GM18867 (cell line): Measurements from ENCODE around the gene EXOC3L1.
A peak's percentile ranks its signal among the peaks of the same experiment; 100 is the strongest.

Experiments used
- ATAC-seq: cut with Tn5 transposase; IDR thresholded peaks from one replicate; pipeline ENCODE4 v1.9.1; 2021; ENCODE audit warnings: mild to moderate bottlenecking, moderate library complexity; ENCODE audit not compliant: unreplicated experiment

The EXOC3L1 gene

DNA sequence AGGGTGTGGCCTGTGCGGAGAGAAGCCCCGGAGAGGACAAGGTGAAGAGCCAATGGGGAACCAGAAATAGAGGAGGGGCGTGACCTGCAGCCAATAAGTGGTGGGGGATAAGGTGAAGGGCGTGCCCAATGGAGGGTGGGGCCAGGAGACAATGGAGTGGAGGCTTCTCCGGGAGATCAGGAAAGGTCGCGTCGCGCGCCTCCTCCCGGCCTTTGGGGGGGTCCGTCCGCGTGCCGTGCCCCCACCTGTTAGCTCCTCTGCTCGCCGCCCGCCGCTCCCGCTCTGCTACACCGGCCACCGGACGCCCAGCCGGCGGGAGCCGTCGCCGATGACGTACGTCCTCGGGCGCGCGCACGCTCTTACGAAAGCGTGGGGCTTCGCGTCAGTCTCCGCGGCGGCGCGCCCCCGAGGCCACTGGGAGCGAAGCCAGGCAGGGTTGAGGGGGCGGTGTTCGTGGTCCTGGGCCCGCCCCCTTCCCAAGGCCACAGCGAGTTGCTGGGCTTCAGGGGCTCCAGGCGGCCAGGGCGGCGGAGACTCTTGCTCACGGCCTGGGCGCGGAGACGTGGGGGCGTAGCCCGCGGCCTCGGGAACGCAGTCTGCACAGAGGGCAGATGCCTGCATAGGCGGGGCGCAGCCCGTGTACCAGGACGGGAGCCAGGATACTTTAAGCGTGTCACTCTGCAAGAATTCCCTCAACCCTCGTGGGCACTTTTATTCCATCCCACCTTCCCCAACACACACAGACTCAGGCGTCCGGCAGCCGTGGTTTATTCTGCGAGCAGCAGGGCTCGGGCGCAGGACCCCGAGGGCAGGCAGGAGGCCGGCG is 6.1 kb downstream of the EXOC3L1 start, which contains the start of gene MATCAP1:
Gene MATCAP1, minus strand, starts transcription at position 337 of the 826 bp plus-strand sequence. CDS start 3,353 bp downstream, outside the sequence.
- peak; percentile 89 for ATAC-seq

DNA sequence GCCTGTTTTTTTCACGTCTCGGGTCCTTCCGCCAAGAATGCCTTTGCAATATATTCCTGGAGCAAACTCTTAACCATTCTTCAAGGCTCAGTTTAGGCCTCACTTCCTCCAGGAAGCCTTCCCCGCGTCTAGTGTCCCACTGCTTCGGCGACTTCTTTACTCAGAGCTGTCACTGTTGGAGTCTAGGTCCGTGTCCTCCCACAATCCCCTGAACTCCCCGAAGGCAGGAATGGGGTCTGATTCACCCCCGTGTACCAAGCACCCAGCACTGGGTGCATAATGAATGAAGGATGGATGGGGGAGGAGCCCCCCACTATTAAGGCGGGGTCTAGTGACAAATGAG is 6.7 kb downstream of the EXOC3L1 start:
- ATAC-seq, result no peak

DNA sequence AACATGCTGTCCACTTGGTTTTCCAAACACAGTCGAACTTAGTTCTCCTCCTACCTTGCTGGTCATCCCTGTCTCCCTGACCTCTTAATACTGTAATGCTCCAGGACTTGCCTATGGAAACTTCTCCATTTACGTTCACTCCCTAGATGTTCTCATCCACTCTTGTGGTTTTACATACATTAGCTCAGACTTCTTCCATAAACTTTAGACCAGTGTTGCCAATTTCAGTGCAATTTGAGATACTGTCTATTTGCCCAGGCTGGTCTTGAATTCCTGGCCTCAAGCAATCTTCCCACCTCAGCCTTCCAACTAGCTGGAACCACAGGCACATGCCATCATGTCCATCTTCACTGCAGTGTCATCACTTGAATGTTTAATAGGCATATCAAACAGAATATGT is 7.6 kb downstream of the EXOC3L1 start:
- no peak for ATAC-seq

DNA sequence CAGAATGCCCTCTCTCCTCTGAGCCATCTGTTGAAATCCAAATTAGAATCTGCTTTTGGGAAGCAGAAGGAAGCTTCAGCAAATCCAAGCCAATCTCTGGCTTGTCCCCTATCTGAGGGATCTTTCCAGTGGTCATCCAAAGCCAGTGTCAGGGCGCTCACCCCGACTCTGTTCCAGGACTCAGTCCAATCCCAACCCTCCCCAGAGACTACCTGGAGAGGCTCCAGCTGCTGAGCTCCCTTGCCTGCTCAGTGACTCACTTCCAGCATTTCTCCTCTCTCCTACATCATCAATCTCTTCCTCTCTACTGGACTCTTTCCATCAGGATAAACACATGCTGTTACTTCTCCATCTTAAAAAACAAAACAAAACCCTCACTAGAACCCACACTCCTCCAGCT is 8.6 kb downstream of the EXOC3L1 start:
- ATAC-seq, result no peak

DNA sequence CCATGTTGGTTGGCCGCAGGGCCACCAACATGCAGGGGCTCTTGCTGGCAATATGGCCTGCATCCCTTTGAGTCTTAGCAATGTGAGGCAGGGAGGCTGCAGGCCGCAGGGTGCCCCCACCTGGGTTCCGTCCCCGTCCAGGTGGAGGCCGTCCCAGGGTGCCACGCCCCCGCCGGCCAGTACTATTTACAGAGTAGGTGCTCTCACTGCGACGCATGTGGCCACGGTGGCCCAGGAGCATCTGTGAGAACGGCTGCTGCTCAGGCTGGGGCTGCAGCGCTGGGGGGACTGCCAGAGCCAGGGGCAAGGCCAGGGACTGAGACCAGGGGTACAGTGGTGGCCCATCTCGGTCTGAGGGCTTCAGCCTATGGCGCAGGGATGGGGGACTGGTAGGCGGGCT is 9.8 kb downstream of the EXOC3L1 start:
- no peak for ATAC-seq

DNA sequence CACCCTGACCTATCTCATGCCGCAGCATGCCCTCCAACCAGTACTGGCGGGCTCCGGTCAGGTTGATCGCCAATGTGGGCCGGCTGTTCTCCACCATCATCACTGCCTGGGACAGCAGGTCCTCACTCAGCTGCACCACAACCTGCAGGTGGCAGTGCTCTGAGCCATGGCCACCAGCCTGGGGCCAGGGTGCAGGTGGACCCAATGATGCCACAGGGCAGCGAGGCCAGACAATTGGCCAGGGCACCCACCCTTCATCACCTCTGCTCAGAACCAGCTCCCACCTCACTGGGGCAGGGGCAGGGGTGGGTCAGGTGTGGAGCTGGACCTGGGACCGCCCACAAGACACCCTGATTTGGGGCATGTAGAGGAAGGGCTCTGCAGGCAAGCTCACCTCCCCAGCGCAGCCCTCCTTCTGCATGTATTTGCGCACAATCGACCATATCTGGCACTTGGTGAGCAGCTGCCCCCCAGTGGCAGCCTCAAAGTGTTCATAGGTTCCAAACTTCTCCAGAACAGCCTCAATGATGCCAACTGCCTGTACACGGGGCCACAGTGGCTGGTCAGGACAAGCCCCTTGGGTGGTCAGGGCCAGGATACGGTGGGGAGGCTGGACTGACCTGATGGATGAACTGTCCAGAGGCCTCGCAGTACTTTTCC is 10.4 kb downstream of the EXOC3L1 start:
- ATAC-seq, result no peak

DNA sequence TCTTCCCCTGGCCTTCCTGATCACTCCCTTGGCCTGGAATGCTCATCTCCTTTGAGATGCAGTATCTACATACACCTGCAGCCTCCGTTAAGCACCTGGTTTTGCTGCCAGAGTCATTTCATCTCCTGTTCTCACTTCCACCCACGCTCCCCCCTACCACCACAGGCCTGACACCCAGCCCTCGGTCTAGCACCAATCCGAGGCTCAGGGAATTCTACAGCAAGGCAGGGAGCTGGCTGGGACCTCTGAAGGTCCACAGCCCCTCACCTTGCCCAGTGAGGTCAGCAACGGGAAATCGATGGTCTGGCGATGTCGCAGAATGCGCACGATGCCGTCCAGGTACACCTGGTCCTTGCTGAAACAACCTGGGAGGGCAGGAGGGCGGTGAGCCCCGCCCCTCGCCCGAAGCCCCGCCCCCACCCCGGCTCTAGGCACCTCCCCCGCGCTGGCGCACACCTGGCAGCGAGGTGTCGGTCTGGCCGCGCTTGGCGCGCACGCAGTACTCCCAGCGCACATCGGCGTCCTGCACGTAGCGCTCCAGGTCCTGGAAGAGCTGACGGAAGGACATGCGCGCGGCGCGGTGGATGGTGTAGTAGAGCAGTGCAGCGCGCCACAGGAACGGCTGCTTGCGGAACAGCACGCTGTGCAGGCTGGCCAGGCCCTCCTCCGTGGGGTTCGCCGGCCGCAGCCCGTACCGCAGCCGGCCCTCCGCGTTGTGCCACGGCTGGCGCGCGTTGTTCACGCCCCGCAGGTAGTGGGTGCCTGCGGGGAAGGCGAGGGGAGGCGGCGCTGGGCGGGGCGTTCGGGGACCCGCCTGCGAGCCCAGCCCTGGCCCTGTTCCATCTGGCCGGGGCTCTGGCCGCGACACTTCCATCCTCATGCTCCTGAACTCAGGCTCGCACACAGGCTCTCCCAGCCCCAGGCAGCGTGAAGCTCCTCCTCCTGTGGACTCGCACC is 11.9 kb downstream of the EXOC3L1 start:
- ATAC-seq, result no peak

DNA sequence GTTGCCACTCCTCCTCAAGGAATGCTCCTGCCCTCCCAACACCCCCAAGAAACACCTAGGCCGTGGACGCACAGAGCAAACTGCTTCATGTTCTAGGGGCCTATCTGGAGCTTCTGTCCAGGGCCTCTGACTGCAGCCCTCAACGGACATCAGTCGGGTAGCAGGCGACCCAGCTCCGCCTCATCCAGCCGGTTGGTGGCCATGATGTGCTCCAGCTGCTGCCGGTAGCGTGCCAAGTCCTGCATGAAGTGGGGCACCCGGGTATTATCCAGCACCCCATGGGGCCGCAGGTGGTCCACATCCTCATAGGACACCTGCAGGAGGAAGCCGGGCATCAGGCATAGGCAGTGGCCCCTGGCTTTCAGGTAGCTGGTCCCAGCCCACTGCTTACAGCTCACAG is 13.3 kb downstream of the EXOC3L1 start:
- ATAC-seq, result no peak

DNA sequence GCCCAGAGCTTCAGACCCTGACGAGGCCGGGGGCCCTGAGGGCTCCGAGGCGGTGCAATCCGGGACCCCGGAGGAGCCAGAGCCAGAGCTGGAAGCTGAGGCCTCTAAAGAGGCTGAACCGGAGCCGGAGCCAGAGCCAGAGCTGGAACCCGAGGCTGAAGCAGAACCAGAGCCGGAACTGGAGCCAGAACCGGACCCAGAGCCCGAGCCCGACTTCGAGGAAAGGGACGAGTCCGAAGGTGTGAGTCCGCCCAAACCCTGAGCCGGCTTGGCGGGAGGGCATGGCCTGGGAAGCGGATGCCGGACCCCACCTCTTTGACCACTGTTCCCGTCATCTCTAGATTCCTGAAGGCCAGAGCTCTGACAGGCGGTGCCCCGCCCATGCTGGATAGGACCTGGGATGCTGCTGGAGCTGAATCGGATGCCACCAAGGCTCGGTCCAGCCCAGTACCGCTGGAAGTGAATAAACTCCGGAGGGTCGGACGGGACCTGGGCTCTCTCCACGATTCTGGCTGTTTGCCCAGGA is 15.2 kb downstream of the EXOC3L1 start:
- no peak for ATAC-seq

DNA sequence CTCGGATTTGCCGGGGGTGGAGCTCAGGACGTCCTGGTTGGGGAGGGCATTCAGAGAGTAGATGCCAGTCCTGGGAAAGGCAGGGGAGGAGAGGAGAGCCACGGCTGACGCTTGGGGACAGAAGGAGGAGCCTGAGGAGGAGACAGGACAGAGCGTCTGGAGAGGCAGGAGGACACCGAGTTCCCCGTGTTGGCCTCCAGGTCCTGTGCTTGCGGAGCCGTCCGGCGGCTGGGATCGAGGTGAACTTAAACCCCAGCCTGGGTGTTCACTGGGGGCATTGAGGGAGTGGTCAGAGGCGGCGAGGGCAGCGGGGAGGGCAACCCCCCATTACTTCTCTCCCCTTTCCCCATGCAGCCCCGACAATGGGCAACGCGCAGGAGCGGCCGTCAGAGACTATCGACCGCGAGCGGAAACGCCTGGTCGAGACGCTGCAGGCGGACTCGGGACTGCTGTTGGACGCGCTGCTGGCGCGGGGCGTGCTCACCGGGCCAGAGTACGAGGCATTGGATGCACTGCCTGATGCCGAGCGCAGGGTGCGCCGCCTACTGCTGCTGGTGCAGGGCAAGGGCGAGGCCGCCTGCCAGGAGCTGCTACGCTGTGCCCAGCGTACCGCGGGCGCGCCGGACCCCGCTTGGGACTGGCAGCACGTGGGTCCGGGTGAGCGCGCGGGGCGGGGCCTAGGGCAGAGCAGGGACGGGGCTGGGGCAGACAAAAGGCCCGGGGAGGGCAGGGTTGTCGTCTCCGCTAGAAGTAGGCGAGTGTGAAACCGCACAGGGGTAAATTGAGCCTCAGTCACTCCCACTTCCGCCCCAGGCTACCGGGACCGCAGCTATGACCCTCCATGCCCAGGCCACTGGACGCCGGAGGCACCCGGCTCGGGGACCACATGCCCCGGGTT is 15.9 kb downstream of the EXOC3L1 start:
- ATAC-seq, result peak; percentile 63

DNA sequence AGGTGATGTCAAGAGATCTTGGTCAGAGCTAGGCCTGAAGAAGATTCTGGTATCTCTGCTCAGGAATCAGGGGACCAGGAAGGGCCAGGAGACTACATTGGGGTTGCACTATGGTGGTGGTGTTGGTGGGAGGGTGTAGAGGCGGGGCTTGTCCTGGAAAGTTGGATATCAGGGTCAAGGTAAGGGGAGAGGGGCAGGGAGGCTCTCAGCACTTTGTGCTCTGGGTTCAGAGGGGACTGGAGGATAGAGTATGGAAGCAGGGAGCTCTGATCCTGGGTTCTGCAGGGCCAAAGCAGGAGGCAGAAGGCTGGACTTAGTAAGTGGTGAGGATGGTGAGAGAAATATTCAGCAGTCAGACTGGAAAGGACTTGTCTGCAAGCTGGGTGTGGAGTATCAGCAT is 16.6 kb downstream of the EXOC3L1 start:
- no peak for ATAC-seq

DNA sequence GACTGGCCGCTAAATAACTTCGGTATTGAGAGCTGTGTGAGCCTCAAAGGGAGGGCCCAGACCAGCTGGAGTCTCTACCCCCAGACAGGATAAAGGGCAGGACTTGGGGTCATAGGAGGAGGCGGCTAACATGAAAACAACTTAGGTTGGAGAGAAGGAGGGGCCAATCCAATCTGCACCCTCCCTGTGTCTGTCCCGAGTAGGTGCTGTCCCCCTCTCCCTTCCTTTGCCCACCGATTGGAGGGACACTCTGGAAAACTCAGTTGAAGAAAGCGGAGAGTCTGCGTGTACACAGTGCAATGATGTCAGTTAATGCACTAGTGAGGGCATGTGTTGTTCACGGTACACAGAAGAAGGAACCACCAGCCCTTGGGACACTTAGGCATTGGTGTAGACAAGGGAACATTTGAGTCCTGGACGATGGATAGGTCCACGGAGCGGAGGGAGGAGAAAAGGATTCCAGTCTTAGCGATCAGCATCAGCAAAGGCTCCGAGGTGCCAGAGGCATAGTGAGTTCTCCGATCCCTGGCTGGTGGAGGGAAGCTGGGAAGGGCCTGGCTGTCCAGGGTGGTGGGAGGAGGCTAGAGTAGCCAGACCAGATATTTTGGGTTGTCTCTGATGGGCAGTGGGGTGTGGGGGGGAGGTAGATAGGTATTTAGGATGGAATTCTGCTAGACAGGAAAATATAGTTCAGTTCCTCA is 18.8 kb downstream of the EXOC3L1 start:
- ATAC-seq, result no peak

DNA sequence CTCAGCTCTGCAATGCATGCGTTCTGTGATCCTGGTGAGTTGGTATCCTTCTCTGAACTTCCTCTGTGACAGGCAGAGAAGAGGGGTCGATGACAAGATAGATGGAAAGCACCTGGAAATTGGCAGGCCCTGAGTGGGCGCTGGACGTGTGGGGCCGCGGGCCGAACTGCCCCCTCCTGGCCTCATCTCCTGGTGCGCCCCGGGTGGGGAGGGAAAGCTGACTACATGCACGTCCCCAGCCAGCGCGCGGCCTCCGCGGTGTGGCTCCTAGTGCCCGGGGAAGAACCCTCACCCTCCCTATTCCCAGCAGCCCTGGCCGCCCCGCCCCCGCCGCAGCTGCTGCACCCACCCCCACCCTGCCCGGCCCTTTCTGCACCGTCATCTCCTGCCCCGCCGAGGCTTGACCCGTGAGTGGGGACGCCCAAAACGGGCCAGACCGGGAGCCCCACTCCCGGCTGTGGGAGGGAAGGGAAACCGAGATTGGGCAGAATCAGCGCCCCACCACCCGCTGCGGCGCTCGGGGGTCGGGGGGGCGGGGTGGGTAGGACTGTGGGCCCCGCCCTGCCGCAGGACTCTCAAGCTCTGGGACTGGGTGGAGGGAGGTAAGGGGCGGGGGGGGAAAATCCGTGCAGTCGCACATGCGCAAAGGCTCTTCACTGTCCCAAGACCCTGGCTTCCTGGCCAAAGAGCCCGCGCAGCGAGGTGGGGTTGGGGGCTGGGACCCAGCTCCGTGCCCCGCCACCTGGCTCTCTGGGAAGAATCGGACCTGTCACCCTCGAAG is 19.6 kb downstream of the EXOC3L1 start, which contains the start of gene NOL3:
Gene NOL3, plus strand, starts transcription at position 371 of the 781 bp plus-strand sequence.
- ATAC-seq, result no peak

DNA sequence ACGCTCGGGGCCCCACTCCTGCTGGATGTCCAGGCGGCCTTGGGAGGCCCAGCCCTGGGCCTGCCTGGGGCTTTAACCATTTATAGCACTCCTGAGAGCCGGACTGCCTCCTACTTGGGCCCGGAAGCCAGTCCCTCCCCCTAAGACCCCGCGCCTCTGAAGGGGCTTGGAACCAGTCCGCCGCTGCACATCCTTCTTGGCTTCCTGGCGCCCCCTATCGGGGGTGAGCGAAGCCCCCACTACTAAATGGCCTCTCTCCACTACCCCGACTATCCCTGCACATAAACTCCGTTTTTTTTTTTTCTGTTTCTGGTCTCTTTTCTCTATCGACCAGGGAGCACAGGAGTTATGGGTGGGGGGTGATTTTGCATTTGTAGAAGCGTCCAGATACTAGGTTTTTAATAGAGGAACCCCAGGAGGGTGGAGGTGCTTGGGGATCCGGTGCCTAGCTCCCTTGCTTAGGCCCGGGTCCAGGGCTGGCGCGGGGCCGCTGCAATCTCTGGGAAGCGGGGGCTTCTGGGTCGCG is 20.2 kb downstream of the EXOC3L1 start:
- ATAC-seq, result no peak

DNA sequence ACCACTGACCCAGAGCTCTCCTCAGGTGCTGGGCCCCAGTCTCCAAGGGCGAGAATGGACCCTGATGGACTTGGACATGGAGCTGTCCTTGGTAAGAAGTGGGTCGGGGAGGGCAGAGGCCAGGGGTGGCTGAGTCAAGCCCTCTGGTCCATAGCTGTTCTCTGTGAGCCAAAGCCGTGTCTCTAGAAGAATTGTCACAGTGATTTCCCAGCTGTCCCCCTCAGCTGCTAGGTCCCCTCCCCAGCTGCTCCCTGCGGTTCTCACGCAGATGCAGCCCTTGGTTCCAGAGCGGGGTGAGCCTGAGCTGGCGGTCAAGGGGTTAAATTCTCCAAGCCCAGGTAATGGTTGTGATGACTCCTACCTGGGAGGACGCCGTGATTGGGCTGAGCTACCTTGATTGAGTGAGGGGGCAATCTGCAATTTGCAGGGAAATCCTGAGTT is 20.9 kb downstream of the EXOC3L1 start:
- no peak for ATAC-seq

DNA sequence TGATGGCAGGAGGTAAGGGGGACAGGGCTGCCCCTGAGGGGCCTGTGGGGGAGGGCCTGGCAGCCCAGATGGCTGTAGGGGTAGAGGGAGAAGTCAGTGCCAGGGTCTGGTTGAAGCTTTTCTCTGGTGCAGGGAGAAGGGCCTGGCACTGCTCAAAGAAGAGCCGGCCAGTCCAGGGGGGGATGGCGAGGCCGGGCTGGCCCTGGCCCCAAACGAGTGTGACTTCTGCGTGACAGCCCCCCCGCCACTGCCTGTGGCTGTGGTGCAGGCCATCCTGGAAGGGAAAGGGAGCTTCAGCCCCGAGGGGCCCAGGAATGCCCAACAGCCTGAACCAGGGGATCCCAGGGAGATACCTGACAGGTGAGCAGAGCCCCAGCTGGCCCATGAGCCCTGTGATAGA is 22.3 kb downstream of the EXOC3L1 start:
- ATAC-seq, result no peak

DNA sequence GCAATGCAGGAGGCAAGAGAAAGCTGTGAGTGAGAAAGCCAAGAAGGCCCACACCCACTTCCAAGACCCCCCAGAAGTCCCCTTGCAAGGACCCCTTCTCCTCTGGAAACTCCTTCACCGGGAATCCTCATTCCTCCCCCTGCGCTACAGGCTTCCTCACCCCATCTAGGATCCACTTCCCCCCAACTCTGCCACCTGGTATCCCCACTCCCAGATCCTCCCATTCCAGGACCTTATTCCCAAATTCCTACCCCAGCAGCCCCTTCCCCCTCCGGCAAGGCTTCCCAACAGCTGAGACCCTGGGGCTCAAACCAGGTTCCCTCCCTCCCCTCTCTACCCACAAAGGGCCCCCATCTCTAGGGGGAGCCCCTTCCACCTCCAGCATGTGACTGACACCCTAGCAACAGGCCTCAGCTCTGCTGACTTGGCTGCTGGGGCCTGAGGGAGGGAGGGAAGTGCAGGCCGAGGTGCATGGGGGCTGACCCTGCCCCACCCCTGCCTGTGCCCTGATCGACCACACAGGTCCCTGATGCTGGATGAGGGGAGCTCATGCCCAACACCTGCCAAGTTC is 23.3 kb downstream of the EXOC3L1 start:
- ATAC-seq, result no peak

DNA sequence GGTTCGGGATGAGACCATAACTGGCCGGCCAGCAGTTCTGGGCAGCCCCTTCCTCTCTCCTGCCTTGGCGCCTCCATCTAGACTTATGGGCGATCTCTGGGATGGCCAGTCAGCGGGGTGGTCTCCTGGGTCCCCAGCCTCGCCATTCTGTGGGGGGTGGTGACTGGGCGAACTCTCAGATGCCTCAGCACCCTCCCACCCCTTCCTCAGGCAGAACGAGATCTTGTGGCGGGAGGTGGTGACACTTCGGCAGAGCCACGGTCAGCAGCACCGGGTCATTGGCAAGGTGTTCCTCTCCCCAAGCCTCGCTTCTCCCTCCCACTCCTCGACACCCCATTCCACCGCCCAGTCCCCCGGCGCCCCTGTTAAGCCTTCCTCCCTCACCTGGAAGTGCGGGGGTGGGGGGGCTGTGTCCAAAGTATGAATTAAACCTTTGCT is 23.8 kb downstream of the EXOC3L1 start:
- no peak for ATAC-seq
